ENCODE results near the gene KISS1.

The KISS1 gene

GRCh38 chr1:204174958-204175357 is 21.3 kb downstream of the KISS1 start:
- TF ChIP-seq CTCF (IDR thresholded peaks at IDR 0.05; ENCODE audit: low read depth, low read length) (no peak), MYC (IDR thresholded peaks at IDR 0.05; ENCODE audit: low read depth, low read length) (no peak), POLR2A (IDR thresholded peaks at IDR 0.05; ENCODE audit: extremely low read depth, insufficient read length) (no peak), MAX (IDR thresholded peaks at IDR 0.05; ENCODE audit: low read depth, low read length) (no peak)
- H3K4me3 ChIP-seq (ENCODE audit: low read depth, low read length), result no peak overlapping the region
- DNase-seq (ENCODE audit: low read depth), result no peak

- DNase-seq (ENCODE audit: low read depth), result no peak
- H3K4me3 ChIP-seq (ENCODE audit: low read depth, low read length), result no peak overlapping the region
- no peak for TF ChIP-seq POLR2A (IDR thresholded peaks at IDR 0.05; ENCODE audit: extremely low read depth, insufficient read length)
- no peak for TF ChIP-seq MYC (IDR thresholded peaks at IDR 0.05; ENCODE audit: low read depth, low read length)
- TF ChIP-seq MAX (IDR thresholded peaks at IDR 0.05; ENCODE audit: low read depth, low read length), result no peak
- TF ChIP-seq CTCF (IDR thresholded peaks at IDR 0.05; ENCODE audit: low read depth, low read length), result no peak
These were observed 23.8 kb downstream of the KISS1 start for GRCh38 chr1:204172404-204173029.

DNA sequence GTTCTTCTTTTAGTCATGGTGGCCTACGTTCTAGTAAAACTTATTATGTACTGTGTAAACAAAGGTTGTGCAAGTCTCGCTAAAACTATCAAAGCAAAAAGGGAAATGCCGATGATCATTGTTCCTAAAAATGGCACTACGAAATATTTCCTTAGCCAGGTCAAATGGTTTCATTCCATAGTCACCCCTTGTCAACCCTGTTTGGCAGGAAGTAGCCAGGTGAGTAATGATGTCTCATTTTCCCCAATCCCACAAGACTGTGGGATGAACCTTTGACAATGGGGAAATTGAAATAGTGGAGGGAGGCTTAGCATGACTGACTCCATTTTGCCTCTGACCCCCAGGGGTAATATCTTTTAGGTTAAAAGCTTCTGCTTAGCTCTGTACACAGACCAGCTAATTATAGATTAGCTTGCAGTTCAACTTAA is 24.5 kb downstream of the KISS1 start:
- no peak for DNase-seq (ENCODE audit: low read depth)
- TF ChIP-seq MAX (IDR thresholded peaks at IDR 0.05; ENCODE audit: low read depth, low read length), result no peak
- no peak for TF ChIP-seq MYC (IDR thresholded peaks at IDR 0.05; ENCODE audit: low read depth, low read length)
- no peak overlapping the region for H3K4me3 ChIP-seq (ENCODE audit: low read depth, low read length)

GRCh38 chr1:204170494-204171155 is 25.7 kb downstream of the KISS1 start:
- no peak for DNase-seq (ENCODE audit: low read depth)
- H3K4me3 ChIP-seq (ENCODE audit: low read depth, low read length), result no peak overlapping the region
- no peak for TF ChIP-seq POLR2A (IDR thresholded peaks at IDR 0.05; ENCODE audit: extremely low read depth, insufficient read length)

- H3K4me3 ChIP-seq (ENCODE audit: low read depth, low read length), result no peak overlapping the region
- no peak for DNase-seq (ENCODE audit: low read depth)
- TF ChIP-seq CTCF (IDR thresholded peaks at IDR 0.05; ENCODE audit: low read depth, low read length) (no peak), POLR2A (IDR thresholded peaks at IDR 0.05; ENCODE audit: extremely low read depth, insufficient read length) (no peak), MAX (IDR thresholded peaks at IDR 0.05; ENCODE audit: low read depth, low read length) (no peak), MYC (IDR thresholded peaks at IDR 0.05; ENCODE audit: low read depth, low read length) (no peak)
These were observed 26.4 kb downstream of the KISS1 start for GRCh38 chr1:204169858-204170257.

- TF ChIP-seq POLR2A (IDR thresholded peaks at IDR 0.05; ENCODE audit: extremely low read depth, insufficient read length), result no peak
- TF ChIP-seq CTCF (IDR thresholded peaks at IDR 0.05; ENCODE audit: low read depth, low read length), result no peak
- TF ChIP-seq MAX (IDR thresholded peaks at IDR 0.05; ENCODE audit: low read depth, low read length), result no peak
- TF ChIP-seq MYC (IDR thresholded peaks at IDR 0.05; ENCODE audit: low read depth, low read length), result no peak
- H3K4me3 ChIP-seq (ENCODE audit: low read depth, low read length), result no peak overlapping the region
- DNase-seq (ENCODE audit: low read depth), result no peak
These were observed 28.6 kb downstream of the KISS1 start for GRCh38 chr1:204167730-204168129.
